Measurements from ENCODE around the gene ELOVL1.
"Not testable (repeated sequence)": the region's sequence is repeated elsewhere in the genome, so short reads cannot be mapped to it uniquely, and the experiment has no call there.

The ELOVL1 gene

DNA sequence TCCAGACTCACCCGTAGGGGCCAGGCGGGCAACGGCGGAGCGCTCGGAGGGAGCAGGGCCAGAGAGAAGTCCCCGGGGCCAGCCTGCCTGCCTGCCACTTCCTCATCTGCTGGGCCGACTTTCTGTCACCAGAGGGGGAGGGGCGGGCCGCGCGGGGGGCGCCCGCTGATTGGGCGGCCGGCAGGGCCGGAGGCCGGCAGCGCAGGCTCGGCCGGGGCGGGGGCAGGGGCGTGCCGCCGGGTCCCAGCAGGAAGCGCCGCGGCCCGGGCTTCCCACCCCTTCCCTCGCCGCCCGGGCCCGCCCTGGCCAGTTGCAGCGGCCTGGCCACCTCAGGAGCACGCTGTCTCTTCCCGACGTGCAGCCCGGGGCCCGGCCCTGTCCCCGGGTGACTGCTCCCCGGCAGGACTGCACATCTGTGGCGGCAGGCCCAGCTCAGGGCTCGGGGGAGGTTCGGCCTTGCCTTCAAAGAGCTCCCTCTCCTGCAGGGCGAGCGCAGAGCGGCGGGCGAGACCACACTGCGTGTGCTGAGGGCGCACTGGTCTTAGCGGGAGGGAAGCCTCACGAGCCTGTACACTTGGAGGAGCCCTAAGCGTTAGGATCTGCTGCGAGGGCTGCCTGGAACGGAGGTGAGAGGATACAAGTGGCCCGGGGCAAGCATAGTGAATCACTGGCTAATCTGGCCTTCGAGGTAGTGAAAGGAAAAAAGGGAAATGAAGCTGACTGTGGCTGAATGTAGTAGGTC, at the start of gene ELOVL1:
TSS of gene ELOVL1 (minus strand) at position 108 of the 742 bp plus-strand sequence. CDS start 2,402 bp downstream, outside the sequence.
- peak; percentile 89 for DNase-seq

- DNase-seq, result no peak
These were observed 48.1 kb upstream of the ELOVL1 start for GRCh38 chr1:43415901-43416300.

DNA sequence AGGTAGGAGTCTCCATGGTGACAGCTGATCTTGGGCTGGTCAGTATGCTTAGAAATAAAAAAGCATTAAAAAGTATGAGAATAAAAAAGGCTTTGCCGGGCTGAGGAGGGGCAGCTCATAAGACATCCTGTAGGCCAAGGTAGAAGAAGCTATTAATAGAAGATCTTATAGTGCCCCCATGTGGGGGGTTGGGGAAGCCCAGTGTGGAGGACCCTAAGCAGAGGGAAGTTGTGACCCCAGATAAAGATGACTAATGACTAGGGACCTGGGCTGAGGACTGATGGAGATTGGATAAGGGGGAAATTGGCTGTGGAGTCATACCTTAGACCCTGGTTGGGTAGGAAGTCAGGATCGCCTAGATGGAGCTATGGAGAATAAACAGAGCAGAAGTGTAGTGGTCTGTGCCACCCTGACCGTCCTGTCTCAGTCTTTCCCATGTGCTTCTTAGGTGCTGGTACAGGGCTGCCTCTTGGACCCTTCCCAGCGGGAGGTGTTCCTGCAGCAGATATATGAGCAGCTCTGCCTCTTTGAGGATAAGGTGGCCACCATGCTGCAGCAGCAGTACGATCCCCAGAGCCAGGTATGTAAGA, 46.9 kb upstream of the ELOVL1 start:
- peak; percentile 54 for DNase-seq

DNA sequence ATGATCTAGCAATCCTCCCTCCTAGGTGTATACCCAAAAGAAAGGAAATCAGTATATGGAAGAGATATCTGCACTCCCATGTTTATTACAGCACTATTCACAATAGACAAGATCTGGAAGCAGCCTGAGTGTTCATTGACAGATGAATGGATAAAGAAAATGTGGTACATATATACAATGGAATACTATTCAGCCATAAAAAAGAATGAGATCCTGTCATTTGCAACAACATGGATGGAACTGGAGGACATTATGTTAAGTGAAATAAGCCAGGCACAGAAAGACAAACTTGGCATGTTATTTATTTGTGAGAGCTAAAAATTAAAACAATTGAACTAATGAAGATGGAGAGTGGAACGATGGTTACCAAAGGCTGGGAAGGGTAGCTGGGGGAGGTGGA, 45.6 kb upstream of the ELOVL1 start:
- DNase-seq, result not testable (repeated sequence)

GRCh38 chr1:43410571-43410970, 42.8 kb upstream of the ELOVL1 start:
- DNase-seq, result no peak

DNA sequence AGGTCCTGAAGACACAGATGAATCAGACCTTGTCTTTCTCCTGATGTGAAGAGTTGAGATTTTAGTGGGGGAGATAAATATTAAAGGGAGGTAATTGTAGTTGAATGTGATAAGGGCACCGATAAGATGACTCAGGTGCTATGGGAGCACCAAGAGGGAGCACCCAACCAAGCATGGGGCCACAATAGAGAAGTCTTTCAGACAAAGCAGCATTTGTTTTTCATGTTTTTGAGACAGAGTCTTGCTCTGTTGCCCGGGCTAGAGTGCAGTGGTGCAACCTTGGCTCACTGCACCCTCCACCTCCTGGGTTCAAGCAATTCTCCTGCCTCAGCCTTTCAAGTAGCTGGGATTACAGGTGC, 38.0 kb upstream of the ELOVL1 start:
- no peak for DNase-seq

- no peak for DNase-seq
These were observed 37.5 kb upstream of the ELOVL1 start for GRCh38 chr1:43405219-43405875.

- DNase-seq, result no peak
These were observed 36.5 kb upstream of the ELOVL1 start for GRCh38 chr1:43404353-43404752.

DNA sequence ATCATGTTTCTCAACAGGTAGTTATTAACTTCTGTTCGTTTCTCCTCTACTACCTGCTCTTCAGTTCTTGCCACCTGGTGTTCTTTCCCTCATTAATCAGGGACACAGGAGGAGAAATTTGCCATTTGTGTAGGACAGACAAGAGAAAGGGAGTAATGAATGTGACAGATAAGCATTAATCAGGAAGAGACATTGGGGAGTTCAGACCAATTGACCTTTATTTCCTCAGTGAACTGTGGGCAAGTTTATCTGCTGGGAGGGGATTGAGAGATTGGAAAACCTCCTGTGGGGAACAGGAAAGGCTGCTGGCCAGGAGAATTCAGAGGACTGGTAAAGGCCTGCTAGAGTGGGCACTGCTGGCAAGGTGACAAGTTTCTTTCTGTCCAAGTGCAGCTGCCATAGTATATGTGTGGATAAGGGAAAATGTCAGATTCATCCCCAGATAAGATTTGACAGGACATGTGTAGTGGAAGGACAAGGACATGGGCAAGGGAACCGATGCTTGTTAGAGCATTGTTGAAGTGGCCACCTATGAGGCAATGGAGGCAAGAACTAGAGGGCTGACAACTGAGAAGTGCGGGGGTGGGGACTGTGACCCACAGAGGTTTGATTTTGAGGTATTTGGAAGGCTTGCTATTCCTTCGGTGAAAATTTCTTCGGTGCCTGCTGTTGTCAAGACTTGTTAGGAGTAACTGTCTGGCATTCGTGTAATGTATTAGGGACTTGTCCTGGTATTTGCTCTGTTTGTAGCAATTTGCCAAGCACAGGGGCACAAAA, 34.5 kb upstream of the ELOVL1 start:
- no peak for DNase-seq

- DNase-seq, result not testable (repeated sequence)
These were observed 32.6 kb upstream of the ELOVL1 start for GRCh38 chr1:43400441-43400840.

DNA sequence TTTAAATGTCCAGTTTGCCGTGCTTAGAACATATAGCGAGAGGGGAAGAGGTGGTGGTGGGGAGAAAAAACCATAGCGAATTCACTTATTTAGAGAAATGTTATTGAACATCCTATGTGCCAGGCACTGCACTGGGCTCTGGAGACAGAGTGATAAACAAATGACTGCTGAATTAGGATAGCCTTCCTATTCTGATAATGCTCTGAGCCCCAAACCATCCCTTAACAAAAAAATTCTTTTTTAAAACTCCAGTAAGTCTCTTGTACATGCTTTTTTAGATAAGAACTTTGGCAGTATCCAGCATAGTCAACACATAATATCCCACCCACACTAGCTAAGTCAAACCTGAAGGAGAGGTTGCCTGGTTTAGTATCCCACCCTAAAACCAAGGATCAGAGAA, 30.4 kb upstream of the ELOVL1 start:
- DNase-seq, result no peak

GRCh38 chr1:43396059-43396458, 28.2 kb upstream of the ELOVL1 start:
- no peak for DNase-seq

DNA sequence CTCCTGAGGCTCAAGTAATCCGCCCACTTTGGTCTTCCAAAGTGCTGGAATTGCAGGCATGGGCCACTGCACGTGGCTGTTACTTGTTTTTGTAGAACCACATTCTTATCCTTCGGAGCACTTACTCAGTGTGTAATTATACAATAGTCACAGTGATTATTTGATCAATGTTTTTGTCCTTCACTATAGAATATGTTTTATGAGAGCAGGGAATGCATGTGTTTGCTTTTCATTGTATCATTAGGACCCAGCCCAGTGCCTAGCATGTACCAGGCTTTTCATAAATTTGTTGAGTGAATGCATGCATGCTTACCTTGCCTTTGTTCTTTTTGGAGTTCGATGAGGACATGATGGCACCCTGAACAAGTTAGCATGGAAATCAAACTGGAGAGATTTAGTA, 27.7 kb upstream of the ELOVL1 start:
- DNase-seq, result no peak

- no peak for DNase-seq
These were observed 24.9 kb upstream of the ELOVL1 start for GRCh38 chr1:43392702-43393101.

DNA sequence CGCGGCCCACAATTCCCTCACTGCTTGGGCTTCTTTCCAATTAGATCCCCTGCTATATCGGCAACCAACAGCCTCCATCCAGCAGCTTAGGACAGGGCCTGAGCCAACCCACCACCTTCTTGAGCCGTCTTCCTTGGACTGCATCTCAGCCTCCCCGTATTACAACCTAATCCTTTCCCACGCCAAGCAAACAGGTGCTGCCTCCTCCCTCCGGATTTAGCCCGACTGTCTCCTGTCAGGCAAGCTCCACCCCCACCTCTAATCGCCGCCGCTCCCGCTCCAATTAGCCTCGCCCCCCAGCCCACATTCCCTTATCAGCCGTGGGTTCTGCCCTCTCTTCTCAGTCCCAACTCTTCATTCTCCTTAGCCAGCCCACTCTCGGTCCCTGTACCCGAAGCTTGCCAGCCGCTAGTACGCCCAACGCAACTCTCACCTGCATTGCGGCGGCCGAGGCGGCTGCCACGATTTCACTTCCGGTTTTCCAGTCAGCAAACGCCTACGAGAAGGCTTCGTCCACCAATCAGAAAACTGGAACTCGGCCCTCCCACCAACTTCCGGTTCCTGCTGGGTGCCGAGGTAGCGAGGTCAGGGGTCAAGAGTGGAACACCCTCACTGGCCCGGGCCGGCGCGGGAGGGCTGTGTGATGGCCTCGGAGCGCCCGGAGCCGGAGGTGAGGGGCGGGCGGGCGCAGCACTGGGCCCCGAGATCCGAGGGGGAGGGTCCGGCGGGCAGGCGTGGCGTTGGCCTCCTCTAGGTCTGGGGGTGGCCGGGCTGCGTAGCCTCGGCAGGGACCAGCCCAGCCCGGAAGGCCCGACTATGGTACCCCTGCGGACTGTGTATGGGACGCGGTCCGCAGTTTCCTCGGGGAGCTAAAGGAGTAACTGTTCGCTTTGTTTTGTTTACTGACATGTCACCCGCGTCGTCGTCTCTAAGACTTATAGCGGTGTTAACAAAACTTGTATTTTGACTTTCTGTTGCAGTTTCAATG, 21.8 kb upstream of the ELOVL1 start, which contains the start of the genes MED8 and SZT2:
TSS of gene MED8 (minus strand) at position 475 of the 988 bp plus-strand sequence. CDS start at position 439, 36 bp downstream.
TSS of gene SZT2 (plus strand) at position 574 of the 988 bp plus-strand sequence. CDS start at position 644, 70 bp downstream.
- peak; percentile 94 for DNase-seq

- DNase-seq, result no peak
These were observed 20.8 kb upstream of the ELOVL1 start for GRCh38 chr1:43388613-43389012.

- no peak for DNase-seq
These were observed 20.3 kb upstream of the ELOVL1 start for GRCh38 chr1:43387976-43388599.

- DNase-seq, result no peak
These were observed 18.9 kb upstream of the ELOVL1 start for GRCh38 chr1:43386676-43387075.

GRCh38 chr1:43383449-43383848, 15.6 kb upstream of the ELOVL1 start:
- no peak for DNase-seq

DNA sequence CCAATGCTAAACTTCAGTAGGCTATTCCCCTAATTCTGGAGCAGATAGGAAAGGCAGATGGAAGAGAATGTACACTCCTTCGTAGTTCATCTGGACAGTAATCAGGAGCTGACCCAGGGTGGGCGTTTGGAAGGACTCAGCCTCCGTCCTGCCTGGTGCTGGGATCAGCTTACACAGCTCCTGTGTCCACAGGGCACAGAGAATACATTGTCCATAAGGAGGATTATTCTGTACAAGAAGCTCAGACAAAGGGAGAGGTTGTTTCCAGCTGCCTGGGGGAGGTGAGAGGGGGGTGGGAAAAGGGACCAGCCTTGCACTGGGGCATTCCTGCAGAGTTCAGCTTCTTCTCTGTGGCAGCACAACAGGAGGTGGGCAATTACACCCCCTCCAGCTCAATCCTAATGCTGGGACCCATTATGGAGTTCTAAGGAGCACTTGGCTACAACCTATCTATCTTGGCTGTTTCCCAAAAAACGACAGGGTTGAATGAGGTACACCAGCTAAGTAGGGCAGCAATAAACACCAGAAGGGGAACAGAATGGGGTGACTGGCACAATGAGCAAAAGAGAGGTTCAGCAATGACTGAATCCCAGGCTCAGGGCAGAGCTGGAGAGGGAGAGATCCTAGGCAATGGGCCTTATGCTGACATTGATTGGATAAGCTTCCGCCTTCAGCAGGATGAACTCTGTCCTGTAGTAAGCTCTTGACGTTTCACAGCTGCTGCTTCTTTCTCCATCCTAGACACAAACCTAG, 14.4 kb upstream of the ELOVL1 start:
- peak; percentile 42 for DNase-seq

DNA sequence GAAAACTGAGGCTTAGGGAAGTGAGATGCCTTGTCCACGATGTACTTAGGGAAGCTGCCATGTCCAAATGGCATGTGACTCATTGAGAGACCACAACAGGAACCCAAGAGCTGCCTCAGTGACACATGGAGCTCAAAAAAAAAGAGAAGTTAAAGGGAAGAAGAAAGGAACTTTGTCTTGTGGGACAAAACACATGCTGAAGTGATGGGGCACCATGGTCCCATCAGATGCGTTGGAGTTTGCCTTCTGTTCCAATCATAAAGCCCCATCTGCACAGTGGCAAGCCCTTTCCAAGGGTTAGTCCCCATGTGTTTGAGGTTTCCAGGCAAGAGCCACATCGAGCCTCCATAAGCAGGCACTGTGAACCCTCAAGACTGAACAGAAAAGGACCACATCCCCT, 13.8 kb upstream of the ELOVL1 start:
- DNase-seq, result no peak

Data from NCI-H345 (cell line).